Measurements from ENCODE around the gene PUS10. TPM values are rescaled to one million over a fixed set of nuclear protein-coding genes. Genes with fewer than 3 reads are reported as not detected.

Gene PUS10
- total RNA-seq, 1 donor from 2014 or later = 6.2 TPM

DNA sequence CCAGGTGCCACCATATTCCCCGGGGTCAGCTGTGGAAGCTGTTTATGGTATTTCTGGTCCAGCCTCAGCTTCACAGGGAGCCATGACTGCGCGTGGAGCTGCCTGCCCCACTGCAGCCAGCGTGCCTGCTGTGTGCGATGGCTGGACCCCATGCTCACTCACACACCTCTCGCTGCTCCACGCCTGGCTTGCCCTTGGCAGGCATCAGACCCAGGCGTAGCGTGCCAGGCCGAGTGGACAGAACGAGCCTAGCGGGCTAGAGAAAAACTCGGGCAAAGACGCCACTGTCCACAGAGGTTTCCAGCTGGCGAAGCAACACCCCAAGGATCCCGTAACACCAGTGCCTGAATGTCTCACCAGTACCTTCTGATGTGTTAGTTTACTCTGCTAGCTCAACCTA, 43.4 kb downstream of the PUS10 start:
- TF ChIP-seq, protein P1, sequence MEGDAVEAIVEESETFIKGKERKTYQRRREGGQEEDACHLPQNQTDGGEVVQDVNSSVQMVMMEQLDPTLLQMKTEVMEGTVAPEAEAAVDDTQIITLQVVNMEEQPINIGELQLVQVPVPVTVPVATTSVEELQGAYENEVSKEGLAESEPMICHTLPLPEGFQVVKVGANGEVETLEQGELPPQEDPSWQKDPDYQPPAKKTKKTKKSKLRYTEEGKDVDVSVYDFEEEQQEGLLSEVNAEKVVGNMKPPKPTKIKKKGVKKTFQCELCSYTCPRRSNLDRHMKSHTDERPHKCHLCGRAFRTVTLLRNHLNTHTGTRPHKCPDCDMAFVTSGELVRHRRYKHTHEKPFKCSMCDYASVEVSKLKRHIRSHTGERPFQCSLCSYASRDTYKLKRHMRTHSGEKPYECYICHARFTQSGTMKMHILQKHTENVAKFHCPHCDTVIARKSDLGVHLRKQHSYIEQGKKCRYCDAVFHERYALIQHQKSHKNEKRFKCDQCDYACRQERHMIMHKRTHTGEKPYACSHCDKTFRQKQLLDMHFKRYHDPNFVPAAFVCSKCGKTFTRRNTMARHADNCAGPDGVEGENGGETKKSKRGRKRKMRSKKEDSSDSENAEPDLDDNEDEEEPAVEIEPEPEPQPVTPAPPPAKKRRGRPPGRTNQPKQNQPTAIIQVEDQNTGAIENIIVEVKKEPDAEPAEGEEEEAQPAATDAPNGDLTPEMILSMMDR (IDR thresholded peaks at IDR 0.05; ENCODE audit: unreplicated experiment) = no peak
- Mint-ChIP-seq H3K27ac (no peak overlapping the region), H3K27me3 (ENCODE audit: low read depth) (no peaks in the 10 kb centered on the region), H3K4me1 (peaks cover 30% of the 10 kb centered on the region), H3K9me3 (no peaks in the 10 kb centered on the region), H3K36me3 (no peaks in the 10 kb centered on the region), H3K4me3 (no peak overlapping the region)
- no peak for DNase-seq (ENCODE audit: low spot score in 2 of 2, unreplicated experiment in 2 of 2)

DNA sequence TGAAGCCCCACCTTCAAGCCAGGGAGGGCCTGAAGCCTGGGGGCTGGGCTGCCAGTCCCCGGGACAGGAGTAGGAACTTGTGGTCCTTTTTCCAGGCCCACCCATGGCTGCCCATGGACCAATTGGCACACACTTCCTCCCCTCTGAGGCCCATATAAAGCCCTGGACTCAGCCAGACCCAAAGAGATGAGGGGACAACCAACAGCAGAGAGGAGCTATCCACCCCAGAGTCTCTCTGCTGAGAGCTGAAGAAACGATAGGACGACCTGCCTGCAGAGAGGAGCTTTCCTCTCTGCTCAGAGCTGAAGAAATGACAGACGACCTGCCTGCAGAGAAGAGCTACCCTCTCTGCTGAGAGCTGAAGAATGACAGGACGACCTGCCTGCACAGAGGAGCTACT, 44.4 kb downstream of the PUS10 start:
- Mint-ChIP-seq H3K4me3 (no peak overlapping the region), H3K9me3 (no peaks in the 10 kb centered on the region), H3K27ac (no peak overlapping the region), H3K4me1 (peaks cover 27% of the 10 kb centered on the region), H3K36me3 (no peaks in the 10 kb centered on the region), H3K27me3 (ENCODE audit: low read depth) (no peaks in the 10 kb centered on the region)
- TF ChIP-seq, protein P1 (IDR thresholded peaks at IDR 0.05; ENCODE audit: unreplicated experiment) = no peak
- no peak for DNase-seq (ENCODE audit: low spot score in 2 of 2, unreplicated experiment in 2 of 2)

DNA sequence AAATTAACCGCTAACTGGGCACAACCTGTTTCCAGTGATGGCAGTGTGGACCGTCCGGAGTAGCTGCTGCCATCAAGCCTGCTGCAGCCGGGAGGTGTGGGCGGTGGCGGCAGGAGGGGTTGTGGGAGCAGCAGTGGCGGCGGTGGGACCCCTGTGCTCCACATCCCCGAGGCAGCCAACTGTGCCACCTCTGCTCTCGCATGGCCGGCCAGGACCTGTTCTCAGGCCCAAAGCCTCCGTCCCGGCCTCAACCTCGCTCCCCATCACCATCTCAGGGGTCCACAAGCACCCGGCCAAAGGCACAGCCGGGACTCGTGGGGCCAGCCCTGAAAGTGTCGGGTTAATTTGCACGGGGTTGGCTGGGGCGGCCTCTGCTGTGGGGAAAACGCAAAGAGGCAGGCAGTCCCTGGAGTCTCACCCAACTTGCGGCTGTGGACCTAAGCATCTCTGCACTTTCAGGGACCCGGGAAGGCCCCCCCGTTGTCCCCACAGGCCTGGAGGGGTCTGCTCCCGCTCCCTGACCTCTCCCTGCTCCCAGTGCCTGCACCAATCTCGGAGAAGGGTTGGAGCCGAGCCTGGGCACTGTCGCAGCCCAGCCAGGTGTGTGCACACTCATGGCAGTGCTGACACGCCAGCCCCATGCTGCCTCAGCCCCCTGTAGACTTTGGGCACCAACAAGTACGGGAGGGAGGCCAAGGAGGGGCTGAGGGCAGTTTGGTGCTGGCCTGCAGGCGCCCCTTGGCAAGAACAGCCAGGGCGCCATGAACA, 45.0 kb downstream of the PUS10 start:
- DNase-seq (ENCODE audit: low spot score in 2 of 2, unreplicated experiment in 2 of 2) = no peak
- Mint-ChIP-seq H3K9me3 (no peaks in the 10 kb centered on the region), H3K4me3 (no peak overlapping the region), H3K36me3 (no peaks in the 10 kb centered on the region), H3K4me1 (peaks cover 24% of the 10 kb centered on the region), H3K27ac (no peak overlapping the region), H3K27me3 (ENCODE audit: low read depth) (no peaks in the 10 kb centered on the region)
- TF ChIP-seq, protein P1 (IDR thresholded peaks at IDR 0.05; ENCODE audit: unreplicated experiment) = no peak

DNA sequence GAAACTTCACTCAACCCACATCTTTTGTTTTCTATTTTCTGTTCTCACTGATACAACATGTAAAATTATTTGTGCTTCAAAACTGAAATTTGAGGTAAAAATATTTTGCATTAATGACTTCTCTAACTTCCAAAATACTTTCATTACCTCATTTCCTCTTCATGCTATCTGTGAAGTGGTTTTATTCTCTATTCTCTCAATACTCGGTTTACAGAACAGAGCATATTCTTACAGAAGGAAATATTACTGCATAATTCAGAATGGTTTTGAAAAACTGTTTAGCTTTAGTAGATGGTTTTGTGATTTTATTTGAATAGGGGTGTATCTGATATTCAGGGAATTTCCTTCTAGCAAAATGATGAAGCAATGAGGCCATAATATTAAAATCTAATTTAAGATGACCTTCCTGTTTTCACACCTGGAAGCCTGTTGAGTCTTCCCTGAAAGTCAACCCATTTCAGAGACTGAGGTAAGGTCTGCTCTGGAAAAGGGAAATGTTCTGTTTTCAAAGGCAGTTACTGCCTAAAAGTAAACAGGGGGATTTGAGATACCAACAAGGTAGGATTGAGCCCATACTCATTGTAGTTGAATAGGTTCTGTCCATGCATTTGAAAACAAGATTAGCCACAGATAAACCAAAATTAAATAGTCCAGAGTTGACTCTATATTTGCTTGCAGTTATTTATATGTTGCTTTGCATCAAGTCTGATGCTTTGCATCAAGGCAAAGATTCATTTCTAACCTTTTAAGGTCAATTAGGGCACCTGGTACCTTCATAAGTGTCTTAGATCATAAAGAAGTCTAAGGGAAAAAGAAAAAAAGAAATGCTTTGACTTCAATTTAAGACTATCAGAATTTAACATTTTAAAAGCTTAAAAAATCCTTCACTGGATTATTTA, 51.3 kb downstream of the PUS10 start:
- TF ChIP-seq, protein P1 (IDR thresholded peaks at IDR 0.05; ENCODE audit: unreplicated experiment) = no peak
- DNase-seq (ENCODE audit: low spot score in 2 of 2, unreplicated experiment in 2 of 2) = no peak
- no peaks in the 10 kb centered on the region for H3K27me3 Mint-ChIP-seq (ENCODE audit: low read depth)
- no peak overlapping the region for H3K4me3 Mint-ChIP-seq
- no peaks in the 10 kb centered on the region for H3K36me3 Mint-ChIP-seq
- H3K27ac Mint-ChIP-seq = no peak overlapping the region
- no peaks in the 10 kb centered on the region for H3K9me3 Mint-ChIP-seq
- peaks cover 23% of the 10 kb centered on the region for H3K4me1 Mint-ChIP-seq

DNA sequence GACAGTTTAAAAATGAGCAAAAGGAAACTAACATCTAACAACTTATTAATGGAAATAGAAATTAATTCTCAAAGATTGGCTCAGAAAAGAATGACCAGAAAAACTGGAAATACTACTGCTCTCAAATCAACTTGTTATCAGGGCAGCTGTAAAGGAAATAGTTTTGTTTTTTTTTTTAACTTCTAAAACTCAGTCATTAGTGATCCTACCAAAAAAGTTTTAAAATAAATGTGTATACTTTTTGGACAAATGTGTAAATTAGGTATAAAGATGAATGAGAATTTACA, 52.6 kb downstream of the PUS10 start:
- Mint-ChIP-seq H3K4me1 (peaks cover 25% of the 10 kb centered on the region), H3K4me3 (no peak overlapping the region), H3K9me3 (no peaks in the 10 kb centered on the region), H3K27me3 (ENCODE audit: low read depth) (no peaks in the 10 kb centered on the region), H3K27ac (peak overlapping the region; percentile 53), H3K36me3 (no peaks in the 10 kb centered on the region)
- TF ChIP-seq, protein P1 (IDR thresholded peaks at IDR 0.05; ENCODE audit: unreplicated experiment) = no peak
- DNase-seq (ENCODE audit: low spot score in 2 of 2, unreplicated experiment in 2 of 2) = no peak
